LNCAP (cell line): ENCODE data around the gene MVB12B.

Experiments used
- TF ChIP-seq, protein P1 (sequence below): fragments of 450-650 bp; IDR thresholded peaks from 2 replicates; pipeline ENCODE4 v1.5.1; 2017; ENCODE audit warnings: mild to moderate bottlenecking

MVB12B gene

DNA sequence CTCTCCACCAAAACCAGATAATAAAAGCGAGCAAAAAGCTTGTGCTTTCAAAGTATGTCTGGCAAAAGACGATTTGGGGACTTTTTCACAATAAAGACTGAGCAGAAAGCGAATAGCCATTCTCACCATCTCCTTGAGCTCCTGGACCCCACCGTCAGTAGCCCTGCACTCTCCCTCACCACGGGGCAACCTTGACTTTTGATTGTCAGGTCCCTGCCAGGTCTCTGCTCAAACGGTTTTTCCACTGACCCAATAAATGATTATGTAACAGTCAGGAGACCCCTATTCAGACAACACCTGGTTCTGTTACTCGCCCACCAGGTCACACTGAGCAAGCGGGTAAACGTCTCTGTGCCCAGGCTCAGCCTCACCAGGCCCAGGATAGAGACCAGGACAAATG is 131.3 kb downstream of the MVB12B start:
- TF ChIP-seq, protein P1, sequence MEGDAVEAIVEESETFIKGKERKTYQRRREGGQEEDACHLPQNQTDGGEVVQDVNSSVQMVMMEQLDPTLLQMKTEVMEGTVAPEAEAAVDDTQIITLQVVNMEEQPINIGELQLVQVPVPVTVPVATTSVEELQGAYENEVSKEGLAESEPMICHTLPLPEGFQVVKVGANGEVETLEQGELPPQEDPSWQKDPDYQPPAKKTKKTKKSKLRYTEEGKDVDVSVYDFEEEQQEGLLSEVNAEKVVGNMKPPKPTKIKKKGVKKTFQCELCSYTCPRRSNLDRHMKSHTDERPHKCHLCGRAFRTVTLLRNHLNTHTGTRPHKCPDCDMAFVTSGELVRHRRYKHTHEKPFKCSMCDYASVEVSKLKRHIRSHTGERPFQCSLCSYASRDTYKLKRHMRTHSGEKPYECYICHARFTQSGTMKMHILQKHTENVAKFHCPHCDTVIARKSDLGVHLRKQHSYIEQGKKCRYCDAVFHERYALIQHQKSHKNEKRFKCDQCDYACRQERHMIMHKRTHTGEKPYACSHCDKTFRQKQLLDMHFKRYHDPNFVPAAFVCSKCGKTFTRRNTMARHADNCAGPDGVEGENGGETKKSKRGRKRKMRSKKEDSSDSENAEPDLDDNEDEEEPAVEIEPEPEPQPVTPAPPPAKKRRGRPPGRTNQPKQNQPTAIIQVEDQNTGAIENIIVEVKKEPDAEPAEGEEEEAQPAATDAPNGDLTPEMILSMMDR = no peak

DNA sequence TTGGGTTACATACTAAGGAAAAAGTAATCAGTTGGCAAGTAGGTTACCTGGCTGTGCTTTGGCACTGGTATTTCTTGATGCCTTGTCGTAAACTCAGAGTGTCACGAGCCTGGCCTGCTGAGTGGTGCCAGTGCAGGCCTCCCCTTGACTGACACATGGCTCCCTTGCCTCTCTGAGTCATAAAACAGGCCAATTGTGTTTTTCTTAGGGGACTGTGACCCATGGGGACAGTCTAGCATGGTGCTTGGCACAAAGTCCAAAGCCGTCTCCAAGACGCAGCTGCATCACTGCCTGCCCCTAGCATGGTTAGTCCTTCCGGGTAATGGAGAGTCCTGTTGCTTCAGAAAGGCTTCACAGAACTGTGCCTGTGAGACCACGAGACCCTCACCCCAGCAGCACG is 132.5 kb downstream of the MVB12B start:
- TF ChIP-seq, protein P1 = no peak

DNA sequence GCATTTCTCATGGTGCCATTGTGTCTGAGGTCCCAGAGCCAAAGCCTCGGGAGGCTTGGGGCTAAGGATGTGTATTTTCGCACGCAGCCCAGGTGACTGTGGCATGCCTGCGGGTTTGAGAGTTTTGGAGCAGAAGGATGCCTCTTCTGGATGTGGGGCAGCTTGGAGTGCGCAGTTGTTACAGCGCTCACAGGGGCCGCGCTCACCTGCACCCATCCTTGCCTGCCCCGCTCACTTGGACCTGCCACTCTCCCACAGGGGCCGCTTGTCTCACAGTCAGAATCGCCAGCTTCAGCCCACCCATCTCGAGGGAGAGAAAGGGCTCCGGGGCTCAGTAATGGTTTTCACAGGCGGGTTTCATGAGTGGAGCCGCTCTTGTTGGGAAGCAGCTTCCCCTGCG is 132.9 kb downstream of the MVB12B start:
- TF ChIP-seq, protein P1 = no peak

DNA sequence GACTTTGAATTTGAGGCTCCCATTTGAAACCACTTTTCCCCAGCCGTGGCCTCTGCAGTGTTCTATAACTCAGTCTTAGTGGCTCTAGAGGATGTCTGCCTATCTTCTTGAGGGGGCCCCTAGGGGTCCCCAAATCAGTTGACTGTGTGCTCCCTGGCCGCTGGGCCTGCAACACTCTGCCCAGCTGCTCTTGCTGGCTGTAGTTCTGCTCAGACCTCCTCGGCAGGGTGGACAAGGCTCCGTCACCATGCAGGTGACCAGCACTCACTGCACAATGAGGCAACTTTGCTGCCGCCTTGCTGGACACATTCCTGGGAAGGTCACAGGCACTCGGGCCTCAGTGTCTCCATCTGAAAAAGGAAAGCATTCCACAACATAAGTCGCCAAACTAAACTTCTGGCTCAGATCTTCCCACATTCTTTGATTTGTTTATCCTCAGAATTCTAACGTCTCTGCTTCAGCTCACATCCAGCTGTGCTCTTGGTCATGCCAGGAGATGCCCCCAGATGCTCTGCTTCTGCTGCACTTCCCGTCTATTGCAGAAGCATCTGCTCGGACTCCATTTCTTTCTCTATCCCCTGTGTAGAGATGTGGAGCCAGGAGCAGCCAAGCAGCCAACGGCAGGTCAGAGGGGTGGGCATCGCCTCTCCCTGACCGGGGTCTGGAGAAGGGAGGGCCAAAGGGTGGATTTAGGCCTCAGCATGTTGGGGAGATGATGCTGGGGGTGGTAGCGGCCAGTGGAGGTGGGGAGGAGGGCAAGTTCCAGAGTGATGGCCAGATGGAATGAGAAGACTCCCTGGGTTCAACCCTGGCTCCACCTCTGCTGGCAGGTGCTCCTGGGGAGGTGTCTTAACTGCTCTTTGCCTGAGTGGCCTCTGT is 133.6 kb downstream of the MVB12B start:
- TF ChIP-seq, protein P1 = no peak

GRCh38 chr9:126461029-126461428 is 134.4 kb downstream of the MVB12B start:
- TF ChIP-seq, protein P1 = no peak

DNA sequence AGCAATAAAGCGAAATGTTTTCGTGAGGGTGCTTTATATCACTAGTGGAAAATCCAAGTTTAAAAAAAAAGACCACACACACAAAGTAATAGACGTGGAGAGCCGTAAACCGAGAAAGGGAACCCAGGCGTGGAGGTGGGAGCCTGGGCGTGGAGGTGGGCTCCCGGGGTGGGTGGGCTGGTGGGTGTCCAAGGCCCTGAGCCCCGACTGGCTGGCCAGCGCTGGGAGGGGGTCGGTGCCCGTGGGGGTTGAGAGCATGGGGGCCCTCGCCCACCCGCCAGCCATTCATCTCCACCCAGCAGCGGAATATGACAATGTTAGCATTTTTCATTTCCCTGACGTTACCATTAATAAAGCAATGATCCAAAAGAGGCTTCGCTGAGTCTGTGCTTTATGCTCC is 135.0 kb downstream of the MVB12B start:
- TF ChIP-seq, protein P1 = no peak

DNA sequence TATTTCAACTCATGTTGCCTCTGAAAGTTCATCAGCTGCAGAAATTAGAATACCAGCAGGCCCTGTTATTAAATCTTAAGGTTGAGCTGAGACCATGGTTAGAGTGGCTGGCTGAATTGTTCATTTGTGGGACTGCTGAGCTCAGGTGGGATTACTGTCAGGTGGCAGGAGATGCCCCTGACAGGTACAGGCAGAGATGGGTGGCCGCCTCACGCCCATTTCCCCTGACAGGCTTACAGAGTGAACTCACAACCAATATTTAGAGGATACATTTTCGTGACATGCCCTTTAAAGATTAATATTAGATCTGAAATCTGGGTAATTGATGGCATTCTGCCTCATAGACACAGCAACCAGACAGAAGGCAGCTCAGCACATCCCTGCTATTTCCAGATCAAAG is 136.0 kb downstream of the MVB12B start:
- TF ChIP-seq, protein P1 = no peak
